Mesothelial cell of epicardium (in vitro differentiated cells): Measurements from ENCODE around the gene TBPL1. TPM values are rescaled to one million over a fixed set of nuclear protein-coding genes. Genes with fewer than 3 reads are reported as not detected.

ENCODE experiments used
- DNase-seq, 2 experiments: peaks; one replicate each; pipeline ENCODE4 v3.0.0; 2021; ENCODE audit warnings: low spot score in 2 of 2; ENCODE audit not compliant: unreplicated experiment in 2 of 2
- H3K27ac Mint-ChIP-seq: 2 replicates; pipeline ENCODE4 v1.8.0; 2021; ENCODE audit warnings: mixed read lengths
- H3K27me3 Mint-ChIP-seq: 2 replicates; pipeline ENCODE4 v1.8.0; 2021; ENCODE audit warnings: low read depth, mixed read lengths
- H3K36me3 Mint-ChIP-seq: 2 replicates; pipeline ENCODE4 v1.8.0; 2021; ENCODE audit warnings: mixed read lengths
- H3K4me1 Mint-ChIP-seq: 2 replicates; pipeline ENCODE4 v1.8.0; 2021; ENCODE audit warnings: mixed read lengths
- H3K4me3 Mint-ChIP-seq: 2 replicates; pipeline ENCODE4 v1.8.0; 2021; ENCODE audit warnings: mild to moderate bottlenecking, moderate library complexity, mixed read lengths
- H3K9me3 Mint-ChIP-seq: 2 replicates; pipeline ENCODE4 v1.8.0; 2021; ENCODE audit warnings: mixed read lengths
- total RNA-seq: library from RNA; stranded (reverse); gene quantifications from 3 replicates; pipeline ENCODE4 v1.2.1, GENCODE V29; 2021
- TF ChIP-seq, protein P1 (sequence below): fragments of 200-600 bp; sonication (generic); IDR thresholded peaks from one replicate; pipeline ENCODE4 v1.5.0; 2021; ENCODE audit warnings: antibody characterized with exemption; ENCODE audit not compliant: unreplicated experiment

TBPL1 gene
- total RNA-seq, 1 donor from 2014 or later: 31.0 TPM

DNA sequence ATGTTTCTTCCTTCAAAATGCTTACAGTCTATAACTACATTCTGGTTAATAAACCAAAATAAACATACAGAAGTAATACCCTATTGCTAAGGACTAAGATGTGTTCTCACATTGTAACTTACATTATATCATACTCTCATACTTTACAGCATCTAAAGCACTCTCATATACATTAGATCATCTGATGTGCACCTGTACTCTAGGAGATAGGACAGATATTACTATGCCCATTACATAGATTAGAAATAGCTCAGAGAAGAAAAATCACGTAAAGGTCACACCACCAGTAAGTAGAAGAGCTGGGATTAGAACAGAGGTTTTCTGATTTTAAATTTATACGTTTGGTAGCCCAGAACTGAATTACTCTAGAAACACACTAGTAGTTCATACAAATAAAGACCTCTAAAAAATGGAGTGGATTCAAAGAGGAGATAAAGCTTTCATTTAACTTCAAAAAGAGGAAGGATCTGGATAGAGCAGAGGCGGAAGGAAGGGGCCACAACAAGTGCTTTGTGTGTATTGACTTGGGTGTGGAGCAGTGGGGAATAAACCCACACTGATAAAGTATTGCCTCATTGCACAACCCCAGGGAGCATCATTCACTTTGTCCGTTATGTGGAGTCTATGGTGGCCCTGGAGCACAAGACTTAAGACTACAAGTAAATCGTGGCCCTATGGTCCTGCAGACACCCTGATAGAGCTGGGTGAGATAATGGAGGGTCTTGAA is 68.5 kb downstream of the TBPL1 start:
- Mint-ChIP-seq H3K27me3 (no peaks in the 10 kb centered on the region), H3K27ac (no peak overlapping the region), H3K4me1 (peaks cover 18% of the 10 kb centered on the region), H3K36me3 (peaks cover 14% of the 10 kb centered on the region), H3K4me3 (no peak overlapping the region), H3K9me3 (peaks cover 3% of the 10 kb centered on the region)
- no peak for DNase-seq
- TF ChIP-seq, protein P1, sequence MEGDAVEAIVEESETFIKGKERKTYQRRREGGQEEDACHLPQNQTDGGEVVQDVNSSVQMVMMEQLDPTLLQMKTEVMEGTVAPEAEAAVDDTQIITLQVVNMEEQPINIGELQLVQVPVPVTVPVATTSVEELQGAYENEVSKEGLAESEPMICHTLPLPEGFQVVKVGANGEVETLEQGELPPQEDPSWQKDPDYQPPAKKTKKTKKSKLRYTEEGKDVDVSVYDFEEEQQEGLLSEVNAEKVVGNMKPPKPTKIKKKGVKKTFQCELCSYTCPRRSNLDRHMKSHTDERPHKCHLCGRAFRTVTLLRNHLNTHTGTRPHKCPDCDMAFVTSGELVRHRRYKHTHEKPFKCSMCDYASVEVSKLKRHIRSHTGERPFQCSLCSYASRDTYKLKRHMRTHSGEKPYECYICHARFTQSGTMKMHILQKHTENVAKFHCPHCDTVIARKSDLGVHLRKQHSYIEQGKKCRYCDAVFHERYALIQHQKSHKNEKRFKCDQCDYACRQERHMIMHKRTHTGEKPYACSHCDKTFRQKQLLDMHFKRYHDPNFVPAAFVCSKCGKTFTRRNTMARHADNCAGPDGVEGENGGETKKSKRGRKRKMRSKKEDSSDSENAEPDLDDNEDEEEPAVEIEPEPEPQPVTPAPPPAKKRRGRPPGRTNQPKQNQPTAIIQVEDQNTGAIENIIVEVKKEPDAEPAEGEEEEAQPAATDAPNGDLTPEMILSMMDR: no peak

GRCh38 chr6:134022650-134023049 is 69.6 kb downstream of the TBPL1 start:
- peaks cover 18% of the 10 kb centered on the region for H3K4me1 Mint-ChIP-seq
- H3K27ac Mint-ChIP-seq: no peak overlapping the region
- no peak overlapping the region for H3K4me3 Mint-ChIP-seq
- H3K36me3 Mint-ChIP-seq: peaks cover 16% of the 10 kb centered on the region
- no peak for DNase-seq
- TF ChIP-seq, protein P1: no peak
- no peaks in the 10 kb centered on the region for H3K27me3 Mint-ChIP-seq
- H3K9me3 Mint-ChIP-seq: peaks cover 3% of the 10 kb centered on the region

DNA sequence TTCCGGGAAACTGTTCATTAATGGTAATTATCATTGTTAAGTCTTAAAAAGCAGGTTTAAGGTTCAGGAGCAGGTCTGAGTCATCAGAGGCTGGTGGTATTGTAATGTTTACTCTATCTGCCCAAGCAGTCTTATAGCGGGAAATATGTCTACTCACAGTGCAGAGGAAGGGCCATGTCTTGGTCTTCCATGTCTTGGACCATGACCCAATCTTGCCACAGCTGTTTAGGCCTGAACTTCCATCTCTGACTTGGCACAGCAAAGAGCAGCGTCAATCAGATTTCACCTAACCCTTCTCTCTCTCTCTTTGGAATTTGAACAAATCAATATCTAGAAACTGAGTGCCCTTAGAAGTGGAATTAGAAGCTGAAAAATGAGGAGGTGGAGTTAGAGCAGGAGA is 73.6 kb downstream of the TBPL1 start:
- H3K4me1 Mint-ChIP-seq: peaks cover 17% of the 10 kb centered on the region
- peaks cover 8% of the 10 kb centered on the region for H3K9me3 Mint-ChIP-seq
- TF ChIP-seq, protein P1: no peak
- no peaks in the 10 kb centered on the region for H3K27me3 Mint-ChIP-seq
- no peak for DNase-seq
- H3K4me3 Mint-ChIP-seq: no peak overlapping the region
- H3K27ac Mint-ChIP-seq: no peak overlapping the region
- H3K36me3 Mint-ChIP-seq: peaks cover 16% of the 10 kb centered on the region

- peaks cover 23% of the 10 kb centered on the region for H3K4me1 Mint-ChIP-seq
- peaks cover 16% of the 10 kb centered on the region for H3K36me3 Mint-ChIP-seq
- no peaks in the 10 kb centered on the region for H3K27me3 Mint-ChIP-seq
- H3K9me3 Mint-ChIP-seq: peaks cover 8% of the 10 kb centered on the region
- H3K27ac Mint-ChIP-seq: no peak overlapping the region
- TF ChIP-seq, protein P1: no peak
- H3K4me3 Mint-ChIP-seq: no peak overlapping the region
- no peak for DNase-seq
These were observed 75.4 kb downstream of the TBPL1 start for GRCh38 chr6:134028438-134028837.

- Mint-ChIP-seq H3K4me1 (peaks cover 23% of the 10 kb centered on the region), H3K4me3 (no peak overlapping the region), H3K36me3 (peaks cover 16% of the 10 kb centered on the region), H3K27ac (peak overlapping the region; percentile 40), H3K9me3 (peaks cover 8% of the 10 kb centered on the region), H3K27me3 (no peaks in the 10 kb centered on the region)
- no peak for DNase-seq
- TF ChIP-seq, protein P1: no peak
These were observed 76.8 kb downstream of the TBPL1 start for GRCh38 chr6:134029495-134030455.
